HG02973 (cell line): ENCODE results near the gene RBM28.
"Not testable (repeated sequence)": the region's sequence is repeated elsewhere in the genome, so short reads cannot be mapped to it uniquely, and the experiment has no call there.

ENCODE experiments used
- ATAC-seq: cut with Tn5 transposase; IDR thresholded peaks from one replicate; pipeline ENCODE4 v1.9.1; 2021; ENCODE audit warnings: moderate library complexity; ENCODE audit not compliant: unreplicated experiment

The RBM28 gene

GRCh38 chr7:128298004-128298403, 45.7 kb downstream of the RBM28 start:
- ATAC-seq, result not testable (repeated sequence)

- ATAC-seq, result no peak
These were observed 56.2 kb downstream of the RBM28 start for GRCh38 chr7:128287556-128287955.

- ATAC-seq, result no peak
These were observed 59.6 kb downstream of the RBM28 start for GRCh38 chr7:128284102-128284501.

- ATAC-seq, result no peak
These were observed 61.9 kb downstream of the RBM28 start for GRCh38 chr7:128281605-128282380.

- not testable (repeated sequence) for ATAC-seq
These were observed 63.3 kb downstream of the RBM28 start for GRCh38 chr7:128280451-128280850.

GRCh38 chr7:128279124-128279713, 64.5 kb downstream of the RBM28 start:
- ATAC-seq, result no peak

- no peak for ATAC-seq
These were observed 65.3 kb downstream of the RBM28 start for GRCh38 chr7:128278366-128278765.

- ATAC-seq, result no peak
These were observed 68.0 kb downstream of the RBM28 start for GRCh38 chr7:128275681-128276080.

GRCh38 chr7:128274884-128275603, 68.7 kb downstream of the RBM28 start:
- ATAC-seq, result no peak

GRCh38 chr7:128274246-128274883, 69.3 kb downstream of the RBM28 start:
- no peak for ATAC-seq

GRCh38 chr7:128271942-128272481, 71.7 kb downstream of the RBM28 start:
- no peak for ATAC-seq

GRCh38 chr7:128271471-128271941, 72.2 kb downstream of the RBM28 start:
- no peak for ATAC-seq

GRCh38 chr7:128270826-128271272, 72.9 kb downstream of the RBM28 start:
- no peak for ATAC-seq

GRCh38 chr7:128268233-128268632, 75.5 kb downstream of the RBM28 start:
- ATAC-seq, result no peak

- no peak for ATAC-seq
These were observed 76.1 kb downstream of the RBM28 start for GRCh38 chr7:128267595-128267924.

GRCh38 chr7:128266883-128267594, 76.7 kb downstream of the RBM28 start:
- ATAC-seq, result no peak

GRCh38 chr7:128266529-128266882, 77.2 kb downstream of the RBM28 start:
- no peak for ATAC-seq

- ATAC-seq, result no peak
These were observed 77.8 kb downstream of the RBM28 start for GRCh38 chr7:128265906-128266300.

- ATAC-seq, result no peak
These were observed 78.4 kb downstream of the RBM28 start for GRCh38 chr7:128265156-128265905.

GRCh38 chr7:128264477-128264876, 79.2 kb downstream of the RBM28 start:
- no peak for ATAC-seq
